COR-L47 (cell line): Measurements from ENCODE around the gene SLC16A6.
"Not testable (repeated sequence)": the region's sequence is repeated elsewhere in the genome, so short reads cannot be mapped to it uniquely, and the experiment has no call there.

Experiments used
- DNase-seq: peaks from one replicate; lab custom pipeline; 2025; lab: John Stamatoyannopoulos, UW

Gene SLC16A6

DNA sequence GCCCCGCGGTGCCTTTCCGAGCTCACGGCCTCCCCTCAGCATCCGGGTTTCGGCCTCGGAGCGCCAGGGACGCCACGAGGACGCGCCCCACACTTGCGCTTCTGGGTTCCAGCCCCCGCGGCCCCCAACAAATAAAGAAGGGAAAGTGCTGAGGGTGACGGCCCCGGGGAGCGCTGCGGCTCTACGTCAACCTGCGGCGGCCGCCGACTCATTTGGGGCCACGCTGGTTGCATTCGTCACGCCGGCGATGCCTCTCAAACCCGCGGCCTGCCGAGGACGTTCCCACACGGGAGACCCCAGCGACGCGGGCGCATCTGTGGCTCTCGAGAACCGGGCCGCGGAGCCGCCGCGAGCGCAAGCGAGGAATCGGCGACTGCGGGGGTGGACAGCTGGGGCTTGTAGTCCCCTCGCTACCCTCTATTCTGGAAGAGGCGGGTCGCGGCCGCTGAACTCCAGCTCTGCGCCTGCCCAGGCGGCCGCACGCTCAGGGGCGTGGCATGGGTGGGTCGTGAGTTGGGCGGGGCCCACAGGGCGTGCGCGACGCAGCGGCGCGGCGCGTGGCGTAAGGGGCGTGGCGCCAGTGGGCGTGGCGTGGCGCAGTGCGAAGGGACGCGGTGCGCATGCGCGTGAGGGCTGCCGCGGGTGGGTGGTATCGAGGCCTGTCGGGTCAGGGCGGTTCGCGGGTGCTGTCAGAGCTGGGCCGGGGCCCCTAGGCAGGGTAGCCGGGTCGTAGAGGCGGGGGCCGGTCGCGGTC, 43.3 kb downstream of the SLC16A6 start, which contains the start of gene AMZ2:
TSS of gene AMZ2 (plus strand) at position 599 of the 754 bp plus-strand sequence. CDS start 2,145 bp downstream, outside the sequence.
- peak; percentile 91 for DNase-seq

DNA sequence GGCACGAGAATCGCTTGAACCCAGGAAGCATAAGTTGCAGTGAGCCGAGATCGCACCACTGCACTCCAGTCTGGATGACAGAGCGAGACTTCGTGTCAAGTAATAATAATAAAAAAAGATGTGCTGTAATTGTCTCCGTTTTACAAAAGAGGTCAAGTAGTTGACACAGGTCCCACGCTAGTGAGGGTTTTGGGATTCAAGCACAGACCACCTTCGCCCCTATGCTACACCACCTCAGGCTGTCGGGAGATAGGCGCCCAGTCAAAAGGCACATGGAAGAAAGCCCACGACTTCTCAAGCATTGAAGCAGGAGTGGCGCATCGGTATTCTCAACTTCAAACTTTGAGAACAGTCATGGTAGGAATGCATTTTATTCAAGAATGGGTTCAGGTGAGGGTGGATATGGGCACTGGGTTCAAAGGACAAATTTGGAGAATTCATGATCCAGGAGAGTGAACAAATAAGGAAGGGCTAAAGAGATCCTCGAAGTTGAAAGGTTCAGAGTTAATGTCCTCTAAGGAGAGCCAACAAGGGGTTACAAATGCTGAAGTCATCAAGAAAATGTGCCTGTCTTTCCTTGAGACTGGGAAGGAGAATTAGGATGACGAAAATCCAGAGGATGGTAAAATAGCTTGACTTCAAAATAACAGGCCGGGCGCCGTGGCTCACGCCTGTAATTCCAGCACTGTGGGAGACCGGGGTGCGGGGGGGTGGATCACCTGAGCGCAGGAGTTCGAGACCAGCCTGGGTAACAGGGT, 44.5 kb downstream of the SLC16A6 start:
- no peak for DNase-seq

DNA sequence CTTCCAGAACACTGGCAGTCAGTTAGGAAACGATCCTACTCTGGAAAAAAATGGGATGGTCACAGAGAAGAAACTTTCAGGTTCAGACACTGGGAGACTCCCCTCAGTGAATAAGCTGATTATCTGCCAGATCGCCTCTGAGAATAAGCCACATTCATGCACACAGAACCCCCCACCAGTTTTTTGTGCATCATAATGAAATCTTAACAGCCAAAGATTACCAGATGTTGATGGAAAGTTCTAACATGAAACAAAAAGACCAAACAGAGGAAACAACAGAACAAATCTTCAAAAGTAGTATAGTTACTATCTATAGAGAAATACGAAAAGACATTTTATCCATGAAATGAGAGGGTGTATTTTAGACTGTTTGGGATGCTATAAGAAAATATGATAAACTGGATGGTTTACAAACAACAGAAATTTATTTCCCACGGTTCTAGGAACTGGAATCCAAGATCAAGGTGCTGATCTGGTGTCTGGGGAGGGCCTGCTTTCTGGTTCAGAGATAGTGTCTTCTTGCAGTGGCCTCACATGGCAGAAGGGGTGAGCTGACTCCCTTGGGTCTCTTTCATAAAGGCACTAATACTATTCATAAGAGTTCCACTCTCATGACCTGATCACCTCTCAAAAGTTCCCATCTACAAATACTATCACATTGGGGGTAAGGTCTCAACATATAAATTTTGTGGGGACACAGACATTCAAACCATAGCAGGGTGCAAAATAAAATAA, 51.1 kb downstream of the SLC16A6 start:
- DNase-seq, result no peak

DNA sequence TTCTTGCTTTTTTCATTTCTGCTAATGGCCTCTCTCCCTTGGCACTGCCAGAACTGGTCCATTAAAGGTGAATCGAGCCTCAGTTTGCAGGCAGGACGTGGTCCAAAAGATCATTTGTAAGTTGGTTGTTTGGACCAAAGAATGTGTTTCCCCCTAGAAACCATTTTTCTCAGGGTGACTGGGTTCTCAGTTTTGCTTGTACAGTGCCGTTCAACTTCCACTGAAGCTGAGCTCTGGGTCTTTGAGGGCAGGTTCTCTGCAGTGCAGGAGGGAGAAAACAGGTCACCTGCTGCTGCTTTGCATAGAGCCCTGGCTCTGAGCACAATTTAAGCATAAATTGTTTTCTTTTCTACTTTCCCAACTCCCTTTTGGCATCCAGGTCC, 52.1 kb downstream of the SLC16A6 start:
- no peak for DNase-seq

DNA sequence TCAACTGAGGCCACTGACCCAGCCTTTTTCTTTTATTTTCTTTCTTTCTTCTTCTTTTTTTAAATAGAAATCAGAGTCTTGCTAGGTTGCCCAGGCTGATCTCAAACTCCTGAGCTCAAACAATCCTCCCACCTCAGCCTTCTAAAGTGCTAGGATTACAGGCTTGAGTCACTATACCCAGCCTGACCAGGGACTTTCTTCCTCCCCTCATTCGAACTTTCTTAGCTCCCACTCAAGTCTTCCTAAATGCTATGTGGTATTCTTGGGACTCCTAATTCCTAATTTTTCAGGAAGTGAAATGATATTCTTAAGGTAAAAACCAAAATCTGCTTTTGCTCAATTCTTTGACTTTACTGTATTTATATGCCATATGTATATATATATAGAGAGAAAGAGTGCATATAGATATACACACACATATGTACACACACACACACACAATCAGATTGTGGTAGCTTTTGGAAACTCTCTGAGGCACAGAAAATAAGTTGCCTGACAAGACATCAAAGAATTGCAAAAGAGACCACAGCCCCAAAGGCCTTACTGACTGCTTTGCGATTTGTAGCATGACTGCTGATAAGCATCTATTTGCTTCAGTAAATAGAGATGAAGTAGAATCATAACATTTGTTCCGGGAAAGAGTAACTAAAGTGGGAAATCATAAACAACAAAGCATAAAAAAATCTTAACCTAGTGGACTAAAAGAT, 52.6 kb downstream of the SLC16A6 start:
- no peak for DNase-seq

DNA sequence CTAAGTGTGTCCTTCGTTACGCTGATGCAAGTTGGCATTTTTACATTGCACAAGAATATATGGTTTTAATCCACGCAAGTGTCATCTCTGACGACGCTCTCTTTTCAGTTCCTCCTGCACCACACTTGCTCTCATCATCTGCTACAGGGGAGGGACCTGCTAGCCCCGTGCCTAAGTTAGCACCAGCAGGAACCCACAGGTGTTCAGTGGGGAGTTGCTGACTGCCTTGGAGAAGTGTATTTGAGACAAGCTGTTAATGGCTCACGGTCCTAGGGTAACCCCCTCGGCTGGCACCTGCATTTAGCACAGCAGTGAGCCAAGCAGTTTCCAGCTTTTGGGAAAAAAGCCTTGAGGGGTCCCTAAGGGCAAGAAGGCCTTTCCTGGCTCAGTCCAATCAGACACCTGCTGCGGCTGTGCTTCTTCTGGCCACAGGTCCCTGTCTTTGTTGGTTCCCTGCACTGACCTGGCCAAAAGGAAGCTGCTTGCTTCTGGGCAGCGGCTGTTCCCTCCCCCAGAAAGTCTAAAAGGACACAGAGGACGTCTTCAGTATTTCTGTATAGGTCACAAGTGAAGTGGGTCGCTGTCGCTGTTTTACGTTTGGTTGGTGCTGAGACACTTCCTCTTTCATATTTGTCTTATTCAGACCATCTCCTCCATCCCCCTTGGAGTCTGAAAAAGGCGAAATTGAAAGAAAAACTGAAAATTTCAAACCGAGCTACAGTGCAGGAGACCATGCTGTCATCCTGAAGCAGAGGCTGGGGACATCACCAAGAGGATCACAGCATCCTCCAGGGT, 53.4 kb downstream of the SLC16A6 start:
- not testable (repeated sequence) for DNase-seq

DNA sequence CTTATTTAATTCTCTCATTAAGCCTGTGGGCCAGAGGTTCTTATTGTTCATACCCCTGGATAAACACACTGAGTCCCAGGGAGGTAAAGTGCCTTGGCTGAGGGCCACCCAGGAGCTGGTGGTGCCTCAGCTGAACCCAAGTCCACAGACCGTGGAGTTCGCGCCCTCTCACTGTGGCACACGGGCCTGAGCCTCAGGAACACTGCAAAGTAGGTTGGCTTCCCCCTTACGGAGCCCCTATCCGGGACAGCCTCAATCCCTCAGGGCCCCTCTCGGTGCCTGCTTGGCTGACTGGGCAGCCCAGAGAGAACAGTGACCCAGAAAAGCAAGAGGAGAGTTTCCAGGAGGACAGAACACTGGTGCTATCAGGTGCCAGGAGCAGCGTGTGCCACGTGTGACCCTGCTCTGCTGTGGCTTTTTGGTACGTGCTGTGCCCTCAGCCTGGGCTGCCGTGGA, 55.6 kb downstream of the SLC16A6 start:
- DNase-seq, result not testable (repeated sequence)

DNA sequence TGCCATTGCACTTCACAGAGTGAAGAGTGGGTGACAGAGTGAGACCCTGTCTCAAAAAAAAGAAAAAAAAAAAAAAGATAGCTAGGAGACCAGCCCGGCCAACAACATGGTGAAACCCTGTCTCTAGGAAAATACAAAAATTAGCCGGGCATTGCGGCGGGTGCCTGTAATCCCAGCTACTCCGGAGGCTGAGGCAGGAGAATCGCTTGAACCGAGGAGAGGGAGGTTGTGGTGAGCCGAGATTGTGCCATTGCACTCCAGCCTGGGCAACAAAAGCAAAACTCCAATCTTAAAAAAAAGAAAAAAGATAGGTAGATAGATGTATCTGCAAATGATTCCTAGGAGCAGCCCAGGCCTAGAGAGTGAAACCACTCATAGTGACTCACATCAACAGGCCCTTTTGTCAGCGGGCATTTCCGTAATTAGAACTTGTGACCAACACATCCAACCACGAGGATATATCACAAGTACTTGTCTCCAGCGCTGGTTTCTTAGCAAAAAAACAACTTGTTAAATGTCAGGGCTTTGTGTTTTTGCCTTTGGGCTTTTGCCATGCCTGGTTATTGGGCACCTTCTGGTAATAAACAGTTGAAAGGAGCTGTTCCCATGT, 56.1 kb downstream of the SLC16A6 start:
- not testable (repeated sequence) for DNase-seq

DNA sequence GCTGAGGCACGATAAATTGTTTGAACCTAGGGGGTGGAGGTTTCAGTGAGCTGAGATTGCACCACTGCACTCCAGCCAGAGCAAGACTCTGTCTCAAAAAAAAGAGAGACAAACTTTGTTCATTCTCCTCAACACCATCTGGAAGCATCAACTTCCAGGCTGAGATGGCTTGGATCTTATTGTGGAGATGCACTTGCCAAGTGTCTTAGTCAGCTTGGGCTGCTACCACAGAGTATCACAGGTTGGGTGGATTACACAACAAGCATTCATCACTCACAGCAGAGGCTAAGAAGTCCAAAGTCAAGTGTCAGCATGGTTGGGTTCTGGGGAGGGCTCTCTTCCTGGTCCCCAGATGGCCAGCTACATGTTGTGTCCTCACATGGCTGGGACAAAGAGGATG, 58.2 kb downstream of the SLC16A6 start:
- DNase-seq, result not testable (repeated sequence)

DNA sequence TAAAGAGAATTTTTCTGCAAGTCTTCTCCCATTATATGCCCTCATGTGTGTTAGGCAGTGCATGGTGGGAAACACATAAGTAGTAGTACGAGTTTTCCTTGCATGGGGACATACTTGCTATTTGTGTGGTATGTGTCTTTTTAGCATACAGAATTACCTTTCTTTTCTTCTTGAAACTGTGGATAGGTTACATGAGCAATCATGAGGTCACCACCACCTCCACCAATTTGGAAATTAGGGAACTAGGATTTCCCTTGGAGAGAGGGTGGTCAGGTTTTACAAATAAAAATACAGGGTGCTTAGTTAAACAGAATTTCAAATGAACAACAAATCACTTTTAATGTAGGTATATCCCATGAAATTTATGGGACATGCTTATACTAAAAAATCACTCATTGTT, 59.4 kb downstream of the SLC16A6 start:
- no peak for DNase-seq

DNA sequence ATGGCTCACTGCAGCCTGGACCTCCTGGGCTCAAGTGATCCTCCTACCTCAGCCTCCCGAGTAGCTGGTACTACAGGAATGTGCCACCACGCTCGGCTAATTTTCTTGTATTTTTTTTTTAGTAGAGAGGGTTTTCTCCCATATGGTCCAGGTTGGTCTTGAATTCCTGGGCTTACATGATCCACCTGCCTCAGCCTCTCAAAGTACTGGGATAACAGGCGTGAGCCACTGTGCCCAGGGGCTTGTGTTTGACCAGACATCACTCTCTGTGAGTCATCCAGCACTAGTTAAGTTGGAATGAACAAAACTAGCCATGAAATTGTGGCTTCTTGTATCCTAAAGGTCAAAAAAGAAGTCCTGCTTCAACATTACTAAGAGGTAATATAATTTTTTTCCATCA, 59.8 kb downstream of the SLC16A6 start:
- DNase-seq, result not testable (repeated sequence)

DNA sequence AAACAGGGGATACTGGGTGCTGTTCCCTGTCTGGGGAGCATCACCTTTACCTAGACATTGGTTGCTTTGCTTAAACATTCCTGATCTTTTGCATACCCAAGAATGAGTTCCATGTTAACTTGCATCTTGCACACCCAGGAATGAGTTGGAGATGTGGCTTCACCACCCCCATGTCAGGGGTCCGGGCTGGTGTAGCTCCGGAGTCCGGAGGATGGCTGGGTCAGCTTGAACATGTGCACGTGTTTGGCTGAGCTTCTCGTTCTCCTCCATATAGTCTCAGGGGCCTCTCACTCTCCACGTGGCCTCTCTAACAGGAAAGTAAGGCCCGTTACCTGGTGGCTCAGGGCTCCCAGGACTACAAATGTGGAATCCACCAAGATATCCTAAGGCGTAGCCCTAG, 61.3 kb downstream of the SLC16A6 start:
- DNase-seq, result no peak

DNA sequence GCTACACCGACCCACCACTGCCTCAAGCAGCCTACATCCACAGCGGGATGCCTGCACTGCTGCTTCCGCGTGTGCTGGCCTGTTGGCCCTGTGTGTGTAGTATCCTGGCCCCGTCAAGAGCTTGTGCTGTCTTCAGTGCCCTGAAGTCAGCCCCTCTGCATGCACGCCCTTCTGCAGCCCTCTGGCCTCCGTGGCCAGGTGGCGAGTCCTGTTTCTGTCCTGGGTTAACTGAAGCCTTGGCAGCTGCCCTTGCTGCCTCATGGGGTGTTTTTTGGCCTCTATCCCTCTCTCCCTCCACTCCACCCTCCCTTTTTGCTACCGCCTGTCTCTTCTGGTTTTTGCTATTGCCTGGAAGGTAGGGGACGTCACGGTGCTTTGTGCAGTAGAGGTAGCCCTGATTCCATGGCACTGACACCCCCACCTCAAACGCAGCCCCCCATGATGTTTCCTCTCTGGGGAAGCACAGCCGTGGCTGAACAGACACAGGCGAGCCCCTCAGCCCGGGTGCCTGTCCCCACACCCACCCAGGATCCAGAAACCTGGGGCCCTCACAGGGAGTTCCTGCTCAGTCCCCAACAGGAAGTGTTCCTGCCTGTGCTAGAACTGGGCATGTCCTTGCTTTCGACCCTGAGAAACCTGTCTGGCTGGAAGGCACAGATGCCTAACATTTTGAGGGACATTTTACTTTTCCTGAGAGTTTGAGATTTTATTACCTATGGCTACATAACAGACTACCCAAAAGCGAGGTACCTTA, 61.9 kb downstream of the SLC16A6 start:
- DNase-seq, result no peak

DNA sequence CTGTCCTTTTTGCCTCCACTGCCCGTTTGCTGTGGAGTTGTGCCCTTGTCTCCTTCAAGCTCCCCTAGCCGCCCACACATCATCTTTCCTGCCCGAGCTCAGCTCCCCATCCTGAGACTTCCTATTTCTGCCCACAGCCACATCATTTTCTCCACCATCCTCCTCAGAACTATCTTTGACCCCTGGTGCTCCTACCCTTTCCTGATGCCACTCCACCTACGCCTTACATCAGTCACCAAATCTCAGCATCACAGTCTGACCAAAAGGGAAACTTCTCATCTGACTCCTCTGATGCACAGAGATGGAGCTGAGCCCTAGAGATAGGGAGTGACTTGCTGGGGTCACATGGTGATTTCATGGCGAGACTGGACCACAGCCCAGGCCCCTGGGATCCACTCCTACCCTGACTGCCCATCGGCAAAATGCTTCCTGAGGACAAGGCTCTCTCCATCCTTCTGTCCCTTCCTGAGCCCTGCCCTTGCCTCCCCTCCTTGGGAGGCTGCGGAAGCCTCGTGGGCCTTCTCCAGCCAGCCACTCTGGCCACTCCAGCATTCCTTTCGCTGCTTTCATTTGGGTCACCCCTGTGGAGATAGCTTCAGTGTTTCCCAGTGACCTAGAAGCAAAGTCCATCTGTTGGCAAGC, 62.8 kb downstream of the SLC16A6 start:
- not testable (repeated sequence) for DNase-seq

DNA sequence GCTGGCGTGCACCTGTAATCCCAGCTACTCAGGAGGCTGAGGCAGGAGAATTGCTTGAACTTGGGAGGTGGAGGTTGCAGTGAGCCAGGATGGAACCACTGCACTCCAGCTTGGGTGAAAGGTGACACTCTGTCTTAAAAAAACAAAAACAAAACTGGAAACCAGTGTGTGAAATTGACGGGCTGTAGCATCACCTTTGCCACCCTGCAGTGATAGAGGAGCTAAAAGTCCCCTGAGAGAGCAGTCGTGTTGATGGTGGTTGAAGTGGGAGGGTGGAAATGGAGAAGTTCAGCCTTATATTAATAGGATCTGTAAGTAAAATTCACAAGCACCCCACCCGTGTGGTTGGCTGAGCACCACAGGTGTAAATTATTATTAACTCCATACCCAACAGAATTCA, 65.9 kb downstream of the SLC16A6 start:
- not testable (repeated sequence) for DNase-seq

DNA sequence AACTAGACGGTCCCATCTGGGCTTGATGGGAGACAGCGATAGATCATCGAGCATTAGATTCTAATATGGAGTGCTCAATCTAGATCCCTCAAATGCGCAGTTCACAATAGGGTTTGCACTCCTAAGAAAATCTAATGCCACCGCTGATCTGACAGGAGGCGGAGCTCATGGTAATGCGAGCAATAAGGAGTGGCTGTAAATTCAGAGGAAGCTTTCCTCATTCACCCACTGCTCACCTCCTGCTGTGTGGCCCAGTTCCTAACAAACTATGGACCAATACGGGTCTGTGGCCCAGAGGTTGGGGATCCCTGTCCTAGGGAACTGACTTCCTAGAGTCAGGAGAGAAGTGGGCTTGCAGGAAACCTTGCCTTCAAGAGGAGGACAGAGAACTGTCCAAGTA, 68.3 kb downstream of the SLC16A6 start:
- DNase-seq, result no peak

DNA sequence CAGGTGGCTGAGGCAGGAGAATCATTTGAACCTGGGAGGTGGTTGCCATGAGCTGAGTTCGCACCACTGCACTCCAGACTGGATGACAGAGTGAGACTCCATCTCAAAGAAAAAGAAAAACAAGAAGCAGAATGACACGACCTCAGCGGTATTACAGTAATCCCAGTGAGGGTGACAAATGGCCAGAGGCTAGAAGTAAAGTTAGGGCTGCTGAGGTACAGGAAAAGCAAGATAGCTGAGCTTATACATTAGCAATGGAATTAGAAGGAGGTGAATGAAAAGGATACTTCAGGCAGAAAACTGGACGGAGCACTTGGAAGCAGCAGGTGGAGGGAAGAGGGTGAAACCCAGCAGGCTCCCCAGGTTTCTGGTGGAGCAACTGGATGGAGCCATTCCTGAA, 69.1 kb downstream of the SLC16A6 start:
- no peak for DNase-seq

DNA sequence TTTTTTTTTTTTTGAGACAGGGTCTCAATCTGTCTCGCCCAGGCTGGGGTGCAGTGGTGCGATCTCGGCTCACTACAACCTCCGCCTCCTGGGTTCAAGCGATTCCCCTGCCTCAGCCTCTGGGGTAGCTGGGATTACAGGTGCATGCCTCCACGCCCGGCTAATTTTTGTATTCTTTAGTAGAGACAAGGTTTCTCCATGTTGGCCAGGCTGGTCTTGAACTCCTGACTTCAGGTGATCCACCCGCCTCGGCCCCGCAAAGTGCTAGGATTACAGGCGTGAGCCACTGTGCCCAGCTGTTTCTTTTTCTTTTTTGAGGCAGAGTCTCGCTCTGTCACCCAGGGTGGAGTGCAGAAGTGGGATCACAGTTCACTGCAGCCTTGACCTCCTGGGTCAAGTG, 70.1 kb downstream of the SLC16A6 start:
- DNase-seq, result not testable (repeated sequence)

DNA sequence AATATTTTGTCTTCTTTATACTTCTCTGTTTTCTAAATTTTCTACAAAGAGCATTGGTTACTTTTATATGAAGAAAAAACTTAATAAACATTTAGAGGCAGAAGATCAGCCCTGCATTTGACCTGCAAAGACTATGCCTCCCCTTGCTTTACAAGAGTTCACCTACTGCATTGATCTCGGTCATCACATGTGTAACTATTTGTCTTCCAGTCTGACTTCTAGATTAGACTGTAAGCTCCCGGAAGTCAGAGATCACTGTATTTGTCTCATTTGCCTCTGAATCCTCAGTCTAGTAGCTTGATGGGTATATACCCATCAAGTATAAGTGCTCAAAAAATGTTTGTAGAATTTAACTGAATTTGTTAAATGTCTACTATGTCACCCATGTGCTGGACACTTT, 70.7 kb downstream of the SLC16A6 start:
- not testable (repeated sequence) for DNase-seq
